ENCODE measurements around the gene TLX3.

- TF ChIP-seq CTCF (IDR thresholded peaks at IDR 0.05 in 2 of 3, conservative IDR thresholded peaks at IDR 0.05 in 1 of 3; ENCODE audit: control insufficient read depth in 2 of 3, extremely low read depth in 1 of 3, insufficient read depth in 1 of 3, low read depth in 3 of 3, low read length in 3 of 3) (no peak), YY1 (IDR thresholded peaks at IDR 0.05; ENCODE audit: low read depth, low read length) (no peak), POLR2A (IDR thresholded peaks at IDR 0.05; ENCODE audit: low read depth, low read length) (no peak), MTA3 (IDR thresholded peaks at IDR 0.05; ENCODE audit: borderline replicate concordance, low read length) (no peak), EZH2 (IDR thresholded peaks at IDR 0.05; ENCODE audit: borderline replicate concordance, control insufficient read depth, low read depth, low read length) (no peak), POLR2AphosphoS2 (IDR thresholded peaks at IDR 0.05; ENCODE audit: low read depth, low read length) (no peak), RAD21 (IDR thresholded peaks at IDR 0.05; ENCODE audit: insufficient read depth, low read depth, low read length) (no peak), SMAD1 (IDR thresholded peaks at IDR 0.05; ENCODE audit: low read depth, partially characterized antibody) (no peak), ELK1 (IDR thresholded peaks at IDR 0.05; ENCODE audit: low read depth, low read length) (no peak), TBL1XR1 (IDR thresholded peaks at IDR 0.05; ENCODE audit: low read depth, low read length) (no peak)
Observed at GRCh38 chr5:171312129-171312974, 3.3 kb downstream of the TLX3 start.
